HEK293 (cell line): ENCODE measurements around the gene MSH5.

Source experiments
- GLI4 ChIP-seq: fragments of 450-650 bp; formaldehyde crosslinking; IDR thresholded peaks from 2 replicates; pipeline ENCODE4 v1.5.1; 2016; ENCODE audit warnings: missing biosample characterization, missing genetic modification characterization
- GLIS1 ChIP-seq: fragments of 450-650 bp; formaldehyde crosslinking; IDR thresholded peaks from 2 replicates; pipeline ENCODE4 v1.5.1; 2016; ENCODE audit warnings: missing biosample characterization, missing genetic modification characterization
- HOXC10 ChIP-seq: sonication (generic); formaldehyde crosslinking; IDR thresholded peaks from 2 replicates; pipeline ENCODE4 v1.8.1; 2023; ENCODE audit warnings: mild to moderate bottlenecking, missing genetic modification reagents
- INSM2 ChIP-seq: fragments of 450-650 bp; formaldehyde crosslinking; IDR thresholded peaks from 2 replicates; pipeline ENCODE4 v1.5.1; 2016; ENCODE audit warnings: missing biosample characterization, missing genetic modification characterization
- OSR2 ChIP-seq: fragments of 450-650 bp; formaldehyde crosslinking; IDR thresholded peaks from 2 replicates; pipeline ENCODE4 v1.5.1; 2016; ENCODE audit warnings: missing biosample characterization, missing genetic modification characterization
- PRDM4 ChIP-seq: fragments of 450-650 bp; formaldehyde crosslinking; IDR thresholded peaks from 2 replicates; pipeline ENCODE4 v1.5.1; 2017; ENCODE audit warnings: missing biosample characterization, missing genetic modification characterization
- SALL2 ChIP-seq: fragments of 450-650 bp; formaldehyde crosslinking; IDR thresholded peaks from 2 replicates; pipeline ENCODE4 v1.5.0; 2017; ENCODE audit warnings: missing biosample characterization, mild to moderate bottlenecking, missing genetic modification characterization, borderline replicate concordance
- SCRT1 ChIP-seq: fragments of 450-650 bp; formaldehyde crosslinking; IDR thresholded peaks from 2 replicates; pipeline ENCODE4 v1.5.1; 2016; ENCODE audit warnings: missing biosample characterization, missing genetic modification characterization, borderline replicate concordance
- SP2 ChIP-seq: fragments of 450-650 bp; formaldehyde crosslinking; IDR thresholded peaks from 2 replicates; pipeline ENCODE4 v1.5.1; 2016; ENCODE audit warnings: missing biosample characterization, missing genetic modification characterization
- SP7 ChIP-seq: fragments of 450-650 bp; formaldehyde crosslinking; IDR thresholded peaks from 2 replicates; pipeline ENCODE4 v1.5.1; 2016; ENCODE audit warnings: missing biosample characterization, missing genetic modification characterization
- ZBTB20 ChIP-seq: fragments of 450-650 bp; formaldehyde crosslinking; IDR thresholded peaks from 2 replicates; pipeline ENCODE4 v1.5.1; 2016; ENCODE audit warnings: missing biosample characterization, missing genetic modification characterization
- ZBTB21 ChIP-seq: fragments of 450-650 bp; formaldehyde crosslinking; IDR thresholded peaks from 2 replicates; pipeline ENCODE4 v1.5.1; 2017; ENCODE audit warnings: missing biosample characterization, missing genetic modification characterization
- ZBTB48 ChIP-seq: fragments of 450-650 bp; formaldehyde crosslinking; IDR thresholded peaks from 2 replicates; pipeline ENCODE4 v1.5.1; 2016; ENCODE audit warnings: missing biosample characterization, missing genetic modification characterization
- ZFP37 ChIP-seq: fragments of 450-650 bp; formaldehyde crosslinking; IDR thresholded peaks from 2 replicates; pipeline ENCODE4 v1.5.1; 2016; ENCODE audit warnings: missing biosample characterization, missing genetic modification characterization
- ZFP69B ChIP-seq: fragments of 450-650 bp; formaldehyde crosslinking; IDR thresholded peaks from 2 replicates; pipeline ENCODE4 v1.5.1; 2016; ENCODE audit warnings: missing biosample characterization, missing genetic modification characterization
- ZNF138 ChIP-seq: fragments of 450-650 bp; formaldehyde crosslinking; IDR thresholded peaks from 2 replicates; pipeline ENCODE4 v1.5.1; 2016; ENCODE audit warnings: missing biosample characterization, missing genetic modification characterization, borderline replicate concordance
- ZNF146 ChIP-seq: fragments of 450-650 bp; formaldehyde crosslinking; IDR thresholded peaks from 2 replicates; pipeline ENCODE4 v1.5.1; 2016; ENCODE audit warnings: missing biosample characterization, missing genetic modification characterization
- ZNF19 ChIP-seq: fragments of 450-650 bp; formaldehyde crosslinking; IDR thresholded peaks from 2 replicates; pipeline ENCODE4; 2016; ENCODE audit warnings: missing biosample characterization, missing genetic modification characterization, low read depth
- ZNF23 ChIP-seq: fragments of 450-650 bp; formaldehyde crosslinking; IDR thresholded peaks from 2 replicates; pipeline ENCODE4 v1.5.1; 2016; ENCODE audit warnings: missing biosample characterization, missing genetic modification characterization, borderline replicate concordance
- ZNF274 ChIP-seq, 2 experiments: fragments of 200-500 bp in 1 of 2; fragments of 450-650 bp in 1 of 2; sonication (Bioruptor generic) in 1 of 2; formaldehyde crosslinking in 1 of 2; IDR thresholded peaks; 2 replicates each; pipeline versions ENCODE4 v1.5.1 to v1.6.1; 2014 to 2016; ENCODE audit warnings: borderline replicate concordance in 1 of 2, inconsistent platforms in 1 of 2, low read length in 1 of 2, missing biosample characterization in 1 of 2, missing genetic modification characterization in 1 of 2
- ZNF335 ChIP-seq: fragments of 450-650 bp; formaldehyde crosslinking; conservative IDR thresholded peaks from 2 replicates; pipeline ENCODE4 v1.5.1; 2016; ENCODE audit warnings: missing biosample characterization, missing genetic modification characterization
- ZNF518A ChIP-seq: fragments of 450-650 bp; formaldehyde crosslinking; conservative IDR thresholded peaks from 2 replicates; pipeline ENCODE4 v1.5.1; 2016; ENCODE audit warnings: low read depth, missing biosample characterization, missing genetic modification characterization
- ZNF521 ChIP-seq: fragments of 450-650 bp; formaldehyde crosslinking; IDR thresholded peaks from 2 replicates; pipeline ENCODE4 v1.5.1; 2017; ENCODE audit warnings: missing biosample characterization, mild to moderate bottlenecking, missing genetic modification characterization
- ZNF549 ChIP-seq: fragments of 450-650 bp; IDR thresholded peaks from 2 replicates; pipeline ENCODE4 v1.5.1; 2018; ENCODE audit warnings: missing biosample characterization, missing genetic modification characterization, mild to moderate bottlenecking, inconsistent platforms, moderate library complexity
- ZNF561 ChIP-seq: fragments of 450-650 bp; IDR thresholded peaks from 2 replicates; pipeline ENCODE4 v1.5.1; 2018; ENCODE audit warnings: missing biosample characterization, missing genetic modification characterization, borderline replicate concordance
- ZNF580 ChIP-seq: fragments of 450-650 bp; formaldehyde crosslinking; IDR thresholded peaks from 2 replicates; pipeline ENCODE4 v1.5.1; 2016; ENCODE audit warnings: missing biosample characterization, missing genetic modification characterization
- ZNF600 ChIP-seq: fragments of 450-650 bp; formaldehyde crosslinking; IDR thresholded peaks from 2 replicates; pipeline ENCODE4 v1.5.1; 2016; ENCODE audit warnings: missing biosample characterization, missing genetic modification characterization
- ZNF660 ChIP-seq: fragments of 450-650 bp; IDR thresholded peaks from 2 replicates; pipeline ENCODE4 v1.5.1; 2018; ENCODE audit warnings: missing biosample characterization, mild to moderate bottlenecking, missing genetic modification characterization
- ZSCAN16 ChIP-seq: fragments of 450-650 bp; formaldehyde crosslinking; IDR thresholded peaks from 2 replicates; pipeline ENCODE4 v1.5.1; 2016; ENCODE audit warnings: missing biosample characterization, missing genetic modification characterization
- ZSCAN30 ChIP-seq: fragments of 450-650 bp; IDR thresholded peaks from 2 replicates; pipeline ENCODE4 v1.5.1; 2018; ENCODE audit warnings: missing biosample characterization, mild to moderate bottlenecking, missing genetic modification characterization, moderate library complexity

The MSH5 gene

GRCh38 chr6:31702819-31703716 is 36.7 kb upstream of the MSH5 start, which contains the start of gene ABHD16A (continued):
- peak; percentile 53 for TF ChIP-seq SP2 (tag by site-specific recombination)
- 0 out of 2 replicates have a peak, but pooled peaks have one; percentile 67 for TF ChIP-seq ZFP37 (tag by site-specific recombination)
- peak; percentile 25; the same call in 1 of the 2 replicates for TF ChIP-seq ZNF600 (tag by site-specific recombination)
- peak; percentile 86; the same call in 1 of the 2 replicates for TF ChIP-seq ZSCAN30 (tag by site-specific recombination)
- TF ChIP-seq ZFP69B (tag by site-specific recombination): 0 out of 2 replicates have a peak, but pooled peaks have one; percentile 26
- peak; percentile 9; the same call in 1 of the 2 replicates for TF ChIP-seq ZNF580 (tag by site-specific recombination)
- no peak for TF ChIP-seq ZNF23
- 0 out of 2 replicates have a peak, but pooled peaks have one; percentile 32 for TF ChIP-seq PRDM4
- TF ChIP-seq ZNF19 (tag by site-specific recombination): no peak
- peak; percentile 75 for TF ChIP-seq SP7 (tag by site-specific recombination)
- TF ChIP-seq HOXC10 (CRISPR knock-in tag): no peak
- no peak for TF ChIP-seq ZNF521
- TF ChIP-seq ZSCAN16 (tag by site-specific recombination): no peak
- TF ChIP-seq ZNF146 (tag by site-specific recombination): no peak
- no peak for TF ChIP-seq ZNF549 (tag by site-specific recombination)
- peak; percentile 7; the same call in 1 of the 2 replicates for TF ChIP-seq GLIS1 (tag by site-specific recombination)
- TF ChIP-seq GLI4 (tag by site-specific recombination): no peak
- peak; percentile 92 for TF ChIP-seq ZBTB20
- no peak for TF ChIP-seq SCRT1 (tag by site-specific recombination)
- peak; percentile 50; the same call in 1 of the 2 replicates for TF ChIP-seq ZBTB48 (tag by site-specific recombination)
- peak; percentile 88 for TF ChIP-seq ZNF335 (tag by site-specific recombination)
- TF ChIP-seq ZNF518A (tag by site-specific recombination): peak; percentile 45; the same call in 1 of the 2 replicates
- TF ChIP-seq OSR2 (tag by site-specific recombination): peak; percentile 36
- TF ChIP-seq ZNF274 (IDR thresholded peaks at IDR 0.05; ENCODE audit: low read length): no peak
- no peak for TF ChIP-seq ZNF274 (tag by site-specific recombination; IDR thresholded peaks at IDR 0.05; ENCODE audit: borderline replicate concordance)
- peak; percentile 30; the same call in 1 of the 2 replicates for TF ChIP-seq INSM2 (tag by site-specific recombination)
- peak; percentile 70; the same call in 1 of the 2 replicates for TF ChIP-seq ZNF561 (tag by site-specific recombination)
- TF ChIP-seq ZNF660: peak; percentile 81
- no peak for TF ChIP-seq ZNF138 (tag by site-specific recombination)
- TF ChIP-seq SALL2: no peak
- TF ChIP-seq ZBTB21 (tag by site-specific recombination): peak; percentile 95
